ENCODE data around the gene SLC29A3. TPM values are rescaled to one million over a fixed set of nuclear protein-coding genes. Genes with fewer than 3 reads are reported as not detected.

SLC29A3 gene
- total RNA-seq, 3 donors from 2014 or later, result 5.6 to 12.0 (median 6.2) TPM

GRCh38 chr10:71359364-71360046 is 40.4 kb downstream of the SLC29A3 start:
- peak overlapping the region in 1 of 3 donors; percentile 11 for H3K4me3 ChIP-seq
- H3K27me3 ChIP-seq, result no peaks in the 10 kb centered on the region
- no peaks in the 10 kb centered on the region for H3K4me1 ChIP-seq
- peak overlapping the region in 1 of 2 donors; percentile 66 for H3K27ac ChIP-seq
- no peaks in the 10 kb centered on the region for H3K36me3 ChIP-seq
- intact Hi-C loops (cut with DNase I; ENCODE audit: low total_unique reads), result no loop called here
- no peak for TF ChIP-seq CTCF (IDR thresholded peaks at IDR 0.05)
- no peak for TF ChIP-seq POLR2A (IDR thresholded peaks at IDR 0.05)
- TF ChIP-seq POLR2AphosphoS5 (IDR thresholded peaks at IDR 0.05), result no peak
- no peak for DNase-seq (ENCODE audit: low spot score in 2 of 2)
- no peaks in the 10 kb centered on the region for H3K9me3 ChIP-seq

GRCh38 chr10:71360735-71361134 is 41.7 kb downstream of the SLC29A3 start:
- no peaks in the 10 kb centered on the region for H3K9me3 ChIP-seq
- H3K36me3 ChIP-seq, result no peaks in the 10 kb centered on the region
- no peak overlapping the region for H3K4me3 ChIP-seq
- DNase-seq (ENCODE audit: low spot score in 2 of 2), result no peak
- intact Hi-C loops (cut with DNase I; ENCODE audit: low total_unique reads), result no loop called here
- TF ChIP-seq POLR2AphosphoS5 (IDR thresholded peaks at IDR 0.05), result no peak
- TF ChIP-seq CTCF (IDR thresholded peaks at IDR 0.05), result no peak
- no peak for TF ChIP-seq POLR2A (IDR thresholded peaks at IDR 0.05)
- no peak overlapping the region for H3K27ac ChIP-seq
- H3K4me1 ChIP-seq, result no peaks in the 10 kb centered on the region
- H3K27me3 ChIP-seq, result no peaks in the 10 kb centered on the region

- intact Hi-C loops (cut with DNase I; ENCODE audit: low total_unique reads), result no loop called here
Measured at GRCh38 chr10:71361581-71361980, 42.5 kb downstream of the SLC29A3 start.

GRCh38 chr10:71362141-71362540 is 43.1 kb downstream of the SLC29A3 start:
- TF ChIP-seq CTCF (IDR thresholded peaks at IDR 0.05) (no peak), POLR2AphosphoS5 (IDR thresholded peaks at IDR 0.05) (no peak), POLR2A (IDR thresholded peaks at IDR 0.05) (no peak)
- no peak overlapping the region for H3K27ac ChIP-seq
- no peaks in the 10 kb centered on the region for H3K9me3 ChIP-seq
- no peaks in the 10 kb centered on the region for H3K36me3 ChIP-seq
- intact Hi-C loops (cut with DNase I; ENCODE audit: low total_unique reads), result no loop called here
- H3K4me1 ChIP-seq, result no peaks in the 10 kb centered on the region
- no peaks in the 10 kb centered on the region for H3K27me3 ChIP-seq
- DNase-seq (ENCODE audit: low spot score in 2 of 2), result no peak
- no peak overlapping the region for H3K4me3 ChIP-seq

More at GRCh38 chr10:71361581-71361980, 42.5 kb downstream of the SLC29A3 start:
- H3K4me1 ChIP-seq, result no peaks in the 10 kb centered on the region
- no peak for DNase-seq (ENCODE audit: low spot score in 2 of 2)
- no peaks in the 10 kb centered on the region for H3K27me3 ChIP-seq
- H3K27ac ChIP-seq, result no peak overlapping the region
- no peak for TF ChIP-seq POLR2AphosphoS5 (IDR thresholded peaks at IDR 0.05)
- TF ChIP-seq POLR2A (IDR thresholded peaks at IDR 0.05), result no peak
- TF ChIP-seq CTCF (IDR thresholded peaks at IDR 0.05), result no peak
- no peaks in the 10 kb centered on the region for H3K9me3 ChIP-seq
- H3K36me3 ChIP-seq, result no peaks in the 10 kb centered on the region
- H3K4me3 ChIP-seq, result no peak overlapping the region

GRCh38 chr10:71363936-71364335 is 44.9 kb downstream of the SLC29A3 start:
- Histone ChIP-seq H3K9me3 (no peaks in the 10 kb centered on the region), H3K36me3 (no peaks in the 10 kb centered on the region), H3K4me1 (no peaks in the 10 kb centered on the region), H3K27ac (no peak overlapping the region), H3K4me3 (no peak overlapping the region), H3K27me3 (no peaks in the 10 kb centered on the region)
- intact Hi-C loops (cut with DNase I; ENCODE audit: low total_unique reads), result no loop called here
- no peak for TF ChIP-seq POLR2A (IDR thresholded peaks at IDR 0.05)
- no peak for TF ChIP-seq POLR2AphosphoS5 (IDR thresholded peaks at IDR 0.05)
- TF ChIP-seq CTCF (IDR thresholded peaks at IDR 0.05), result no peak
- no peak for DNase-seq (ENCODE audit: low spot score in 2 of 2)

Measured in breast epithelium (tissue), 4 donors.